IgD-negative memory B cell (primary cell): ENCODE measurements around the gene MACROD1. TPM values are rescaled to one million over a fixed set of nuclear protein-coding genes. Genes with fewer than 3 reads are reported as not detected.

ENCODE experiments used
- H3K27ac Mint-ChIP-seq, 3 donors: one replicate each; pipeline ENCODE4 v1.8.0; 2020 to 2022; ENCODE audit warnings: mild to moderate bottlenecking in 3 of 3, mixed read lengths in 3 of 3, moderate library complexity in 1 of 3
- H3K27me3 Mint-ChIP-seq: one replicate; pipeline ENCODE4 v1.8.0; 2021; ENCODE audit warnings: mixed read lengths
- H3K36me3 Mint-ChIP-seq: one replicate; pipeline ENCODE4 v1.8.0; 2020; ENCODE audit warnings: mild to moderate bottlenecking, mixed read lengths
- H3K4me1 Mint-ChIP-seq, 3 donors: one replicate each; pipeline ENCODE4 v1.8.0; 2020 to 2022; ENCODE audit warnings: mixed read lengths in 3 of 3, mild to moderate bottlenecking in 1 of 3
- H3K4me3 Mint-ChIP-seq, 4 donors: one replicate each; pipeline ENCODE4 v1.8.0; 2020 to 2022; ENCODE audit warnings: mild to moderate bottlenecking in 4 of 4, mixed read lengths in 4 of 4, moderate library complexity in 3 of 4
- H3K9me3 Mint-ChIP-seq, 3 donors: one replicate each; pipeline ENCODE4 v1.8.0; 2020 to 2021; ENCODE audit warnings: mixed read lengths in 3 of 3, mild to moderate bottlenecking in 1 of 3
- polyA plus RNA-seq: library from polyadenylated mRNA; unstranded; fragments of 300-500 nt; fragmentation: Illumina TruSeq; gene quantifications from one replicate; pipeline ENCODE4 v1.2.3, GENCODE V29; 2021

Gene MACROD1
- polyA plus RNA-seq, 1 donor from 2014 or later = 9.7 TPM

- Mint-ChIP-seq H3K27me3 (peaks cover 24% of the 10 kb centered on the region), H3K36me3 (no peaks in the 10 kb centered on the region), H3K9me3 (no peaks in the 10 kb centered on the region), H3K4me3 (peak overlapping the region in 1 of 4 donors; percentile 74), H3K27ac (no peak overlapping the region), H3K4me1 (peaks cover 0 to 6% (median 0%) of the 10 kb centered on the region in 3 donors)
Observed at GRCh38 chr11:64010783-64011182, 155.1 kb downstream of the MACROD1 start.

GRCh38 chr11:64009710-64010109, 156.2 kb downstream of the MACROD1 start:
- H3K4me1 Mint-ChIP-seq = peaks cover 0 to 6% (median 0%) of the 10 kb centered on the region in 3 donors
- H3K36me3 Mint-ChIP-seq = no peaks in the 10 kb centered on the region
- H3K9me3 Mint-ChIP-seq = no peaks in the 10 kb centered on the region
- peaks cover 24% of the 10 kb centered on the region for H3K27me3 Mint-ChIP-seq
- no peak overlapping the region for H3K27ac Mint-ChIP-seq
- no peak overlapping the region for H3K4me3 Mint-ChIP-seq

DNA sequence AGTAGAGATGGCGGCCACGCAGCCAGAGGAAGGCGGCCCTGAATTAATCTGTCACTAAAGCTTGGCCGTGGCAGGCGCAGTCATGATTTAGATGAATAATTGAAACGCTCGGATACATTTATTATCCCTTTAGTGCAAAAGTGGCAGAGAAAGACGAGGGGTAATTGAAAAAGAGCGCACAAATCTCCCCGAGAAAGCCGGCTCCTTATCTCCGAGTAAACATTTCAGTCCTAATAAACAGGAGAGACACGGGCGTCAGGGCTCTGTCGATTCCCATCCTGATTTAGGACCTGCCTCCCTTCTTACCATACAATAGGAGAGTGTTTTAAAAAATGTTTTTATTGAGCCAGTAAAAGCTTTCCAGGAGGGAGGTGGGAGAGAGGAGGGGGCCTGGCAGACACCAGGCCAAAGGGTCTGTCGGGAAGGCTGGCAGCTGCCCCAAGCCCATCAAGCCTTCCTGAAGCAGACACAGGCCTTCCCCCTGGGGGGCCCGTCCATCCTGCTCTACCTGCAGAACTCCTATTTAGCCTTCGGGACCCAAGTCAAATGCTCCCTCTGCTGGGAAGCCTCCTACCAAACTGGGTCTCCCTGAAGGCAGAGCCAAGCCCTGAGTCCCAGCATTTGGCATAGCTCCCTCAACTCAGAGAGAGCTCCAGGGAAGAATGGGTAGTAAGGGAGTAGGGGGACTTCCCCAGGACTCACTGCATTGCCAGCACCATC, 156.8 kb downstream of the MACROD1 start:
- H3K27ac Mint-ChIP-seq = no peak overlapping the region
- peaks cover 24% of the 10 kb centered on the region for H3K27me3 Mint-ChIP-seq
- no peaks in the 10 kb centered on the region for H3K36me3 Mint-ChIP-seq
- H3K4me1 Mint-ChIP-seq = peaks cover 0 to 6% (median 0%) of the 10 kb centered on the region in 3 donors
- no peak overlapping the region for H3K4me3 Mint-ChIP-seq
- no peaks in the 10 kb centered on the region for H3K9me3 Mint-ChIP-seq

DNA sequence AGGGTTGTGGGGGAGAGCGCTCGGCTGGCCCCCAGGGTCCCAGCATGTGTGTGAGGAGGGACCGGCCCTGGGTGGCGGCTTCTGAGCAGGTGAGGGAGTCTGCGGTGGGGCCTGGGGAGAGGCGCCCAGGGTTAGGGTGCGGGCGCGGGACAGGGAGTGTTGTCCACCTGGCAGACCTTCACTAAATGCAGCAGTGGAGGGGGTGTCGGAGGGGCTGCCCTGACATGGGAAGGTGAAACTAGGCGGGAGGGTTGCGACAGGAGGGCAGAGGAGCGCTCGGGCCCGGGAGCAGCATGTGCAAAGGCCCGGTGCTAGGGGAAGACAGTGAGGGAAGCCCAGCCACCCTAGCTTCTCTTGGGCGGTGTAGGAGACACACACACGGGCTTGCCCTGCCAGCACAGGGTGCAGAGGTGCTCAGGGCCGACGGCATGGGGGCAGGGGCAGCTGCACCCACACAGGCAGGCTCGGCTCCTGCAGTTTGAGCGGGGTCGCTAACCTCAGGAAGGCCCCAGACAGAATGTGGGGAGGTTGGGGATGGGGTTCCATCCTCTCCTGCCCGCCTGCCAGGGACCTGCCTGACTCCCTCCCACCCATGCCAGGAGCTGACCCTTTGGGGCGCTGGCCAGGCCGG, 157.5 kb downstream of the MACROD1 start:
- peaks cover 0 to 6% (median 0%) of the 10 kb centered on the region in 3 donors for H3K4me1 Mint-ChIP-seq

GRCh38 chr11:64007629-64008282, 158.2 kb downstream of the MACROD1 start:
- Mint-ChIP-seq H3K27me3 (peaks cover 24% of the 10 kb centered on the region), H3K9me3 (no peaks in the 10 kb centered on the region), H3K4me3 (peak overlapping the region in 3 of 4 donors; percentile 25 to 87 (median 74)), H3K4me1 (peaks cover 0 to 6% (median 0%) of the 10 kb centered on the region in 3 donors), H3K36me3 (no peaks in the 10 kb centered on the region), H3K27ac (no peak overlapping the region)

More for the DNA sequence above, 157.5 kb downstream of the MACROD1 start:
- Mint-ChIP-seq H3K27ac (no peak overlapping the region), H3K9me3 (no peaks in the 10 kb centered on the region), H3K4me3 (peak overlapping the region in 1 of 4 donors; percentile 65), H3K36me3 (no peaks in the 10 kb centered on the region), H3K27me3 (peaks cover 24% of the 10 kb centered on the region)

DNA sequence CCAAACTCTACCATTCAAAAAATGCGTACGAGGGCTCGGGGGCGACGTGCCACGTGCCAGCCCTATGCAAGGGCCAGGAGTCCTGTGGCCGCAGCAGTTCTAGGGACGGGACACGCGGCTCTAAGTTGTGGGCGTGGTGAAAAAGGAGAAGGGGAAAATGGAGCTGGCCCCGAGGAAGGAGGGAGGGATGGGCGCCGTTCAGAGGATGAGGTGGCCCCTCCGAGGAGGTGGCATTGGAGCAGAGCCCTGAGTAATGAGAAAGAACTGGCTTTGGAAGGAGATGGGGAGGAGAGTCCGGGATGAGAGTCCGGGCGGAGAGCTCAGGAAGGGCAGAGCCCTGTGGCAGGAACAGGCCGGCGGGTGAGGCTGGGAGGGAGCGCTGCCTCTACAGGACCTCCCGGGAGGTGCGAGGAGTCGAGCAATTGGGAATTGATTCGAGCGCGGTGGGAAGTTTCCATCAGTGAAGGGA, 158.7 kb downstream of the MACROD1 start:
- no peaks in the 10 kb centered on the region for H3K36me3 Mint-ChIP-seq
- H3K27ac Mint-ChIP-seq = no peak overlapping the region
- peak overlapping the region; percentile 25 to 87 (median 55) for H3K4me3 Mint-ChIP-seq
- peaks cover 0 to 6% (median 0%) of the 10 kb centered on the region in 3 donors for H3K4me1 Mint-ChIP-seq
- H3K9me3 Mint-ChIP-seq = no peaks in the 10 kb centered on the region
- H3K27me3 Mint-ChIP-seq = peaks cover 24% of the 10 kb centered on the region

DNA sequence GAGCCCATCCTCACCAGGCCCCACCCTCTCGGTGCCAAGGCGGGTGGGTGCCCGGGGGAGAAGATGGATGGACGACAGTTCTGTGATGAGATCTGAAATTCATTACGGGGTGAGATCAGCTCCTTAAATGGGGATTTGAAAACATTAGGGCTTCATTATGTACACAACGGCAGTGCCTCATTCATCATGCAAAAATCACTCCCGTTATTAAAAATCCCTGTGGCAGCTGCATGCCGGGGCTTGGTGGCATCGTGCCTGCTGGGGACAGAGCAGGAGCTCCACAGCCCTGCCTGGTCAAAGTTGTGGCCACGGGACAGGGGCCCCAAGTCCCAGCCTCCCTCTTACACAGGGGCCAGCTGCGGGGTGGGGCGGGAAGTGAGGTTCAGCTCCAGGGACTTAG, 159.5 kb downstream of the MACROD1 start:
- H3K9me3 Mint-ChIP-seq = no peaks in the 10 kb centered on the region
- H3K27ac Mint-ChIP-seq = no peak overlapping the region
- peak overlapping the region in 1 of 4 donors; percentile 45 for H3K4me3 Mint-ChIP-seq
- H3K4me1 Mint-ChIP-seq = peaks cover 0 to 6% (median 0%) of the 10 kb centered on the region in 3 donors
- no peaks in the 10 kb centered on the region for H3K36me3 Mint-ChIP-seq
- H3K27me3 Mint-ChIP-seq = peaks cover 24% of the 10 kb centered on the region

- H3K4me1 Mint-ChIP-seq = peaks cover 0 to 10% (median 0%) of the 10 kb centered on the region in 3 donors
- no peak overlapping the region for H3K4me3 Mint-ChIP-seq
- H3K9me3 Mint-ChIP-seq = no peaks in the 10 kb centered on the region
- no peaks in the 10 kb centered on the region for H3K36me3 Mint-ChIP-seq
- H3K27ac Mint-ChIP-seq = no peak overlapping the region
- peaks cover 24% of the 10 kb centered on the region for H3K27me3 Mint-ChIP-seq
Observed at GRCh38 chr11:64005691-64006090, 160.2 kb downstream of the MACROD1 start.

DNA sequence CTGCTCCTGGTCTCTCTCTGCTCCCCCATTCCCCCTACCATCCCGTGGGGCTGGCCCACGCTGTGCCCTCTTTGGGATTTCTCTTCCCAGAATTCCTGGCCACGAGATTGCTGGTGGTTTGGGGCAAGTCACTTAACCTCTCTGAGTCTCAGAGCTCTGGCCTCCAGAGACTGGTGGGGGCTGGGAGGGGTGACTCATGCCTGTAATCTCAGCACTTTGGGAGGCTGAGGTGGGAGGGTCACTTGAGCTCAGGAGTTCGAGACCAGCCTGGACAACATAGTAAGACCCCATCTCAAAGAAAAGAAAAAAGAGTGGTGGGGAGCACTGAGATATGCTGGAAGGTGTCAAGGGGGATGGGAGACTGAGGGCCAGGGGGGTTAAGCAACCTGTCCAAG, 161.3 kb downstream of the MACROD1 start:
- Mint-ChIP-seq H3K36me3 (no peaks in the 10 kb centered on the region), H3K9me3 (no peaks in the 10 kb centered on the region), H3K27me3 (peaks cover 24% of the 10 kb centered on the region), H3K4me3 (no peak overlapping the region), H3K27ac (no peak overlapping the region), H3K4me1 (peaks cover 0 to 10% (median 0%) of the 10 kb centered on the region in 3 donors)

DNA sequence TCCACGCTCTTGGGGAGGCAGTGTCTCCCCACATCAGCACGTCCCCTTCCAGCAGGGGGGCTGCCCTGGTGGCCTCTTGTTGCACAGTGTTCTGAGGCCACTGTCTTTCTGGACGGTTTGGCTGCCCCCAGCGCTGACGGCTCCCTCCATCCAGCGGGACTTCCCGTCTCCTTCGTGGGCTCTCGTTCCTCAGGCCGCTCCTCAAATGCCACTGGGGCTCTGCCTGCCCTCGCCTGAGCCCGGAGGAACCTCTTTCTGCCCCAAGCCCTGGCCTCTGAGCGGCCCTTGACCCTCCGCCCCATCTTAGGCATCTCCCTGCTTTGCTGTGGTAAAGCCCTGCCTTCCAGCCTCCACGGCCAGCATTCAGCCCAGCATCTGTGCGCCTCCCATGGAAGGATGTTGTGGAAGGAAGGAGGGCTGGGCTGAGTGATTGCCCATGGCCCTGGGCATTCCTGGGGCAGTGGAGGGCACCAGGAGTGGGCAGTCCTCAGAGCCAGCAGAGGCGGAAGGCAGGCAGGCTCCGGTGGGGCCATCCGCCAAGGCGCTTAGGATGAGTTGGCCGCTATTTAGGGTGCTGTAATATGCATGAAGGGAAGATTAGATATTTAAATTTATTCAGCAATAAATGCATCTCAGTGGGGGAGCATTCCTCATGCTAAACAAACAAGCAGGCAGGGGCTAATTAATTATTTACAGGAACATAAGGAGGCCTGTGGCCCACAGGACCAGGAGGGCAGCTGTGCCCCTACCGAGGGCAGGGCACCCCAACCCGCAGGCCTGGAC, 161.9 kb downstream of the MACROD1 start:
- H3K36me3 Mint-ChIP-seq = no peaks in the 10 kb centered on the region
- H3K27ac Mint-ChIP-seq = no peak overlapping the region
- peaks cover 24% of the 10 kb centered on the region for H3K27me3 Mint-ChIP-seq
- H3K4me1 Mint-ChIP-seq = peaks cover 0 to 10% (median 0%) of the 10 kb centered on the region in 3 donors
- H3K9me3 Mint-ChIP-seq = no peaks in the 10 kb centered on the region
- H3K4me3 Mint-ChIP-seq = no peak overlapping the region

GRCh38 chr11:64001484-64002420, 164.2 kb downstream of the MACROD1 start:
- H3K36me3 Mint-ChIP-seq = peaks cover 2% of the 10 kb centered on the region
- peaks cover 6% of the 10 kb centered on the region for H3K27me3 Mint-ChIP-seq
- peaks cover 0 to 5% (median 2%) of the 10 kb centered on the region in 3 donors for H3K4me1 Mint-ChIP-seq
- peak overlapping the region in 3 of 4 donors; percentile 1 to 70 (median 58) for H3K4me3 Mint-ChIP-seq
- H3K9me3 Mint-ChIP-seq = no peaks in the 10 kb centered on the region
- no peak overlapping the region for H3K27ac Mint-ChIP-seq

DNA sequence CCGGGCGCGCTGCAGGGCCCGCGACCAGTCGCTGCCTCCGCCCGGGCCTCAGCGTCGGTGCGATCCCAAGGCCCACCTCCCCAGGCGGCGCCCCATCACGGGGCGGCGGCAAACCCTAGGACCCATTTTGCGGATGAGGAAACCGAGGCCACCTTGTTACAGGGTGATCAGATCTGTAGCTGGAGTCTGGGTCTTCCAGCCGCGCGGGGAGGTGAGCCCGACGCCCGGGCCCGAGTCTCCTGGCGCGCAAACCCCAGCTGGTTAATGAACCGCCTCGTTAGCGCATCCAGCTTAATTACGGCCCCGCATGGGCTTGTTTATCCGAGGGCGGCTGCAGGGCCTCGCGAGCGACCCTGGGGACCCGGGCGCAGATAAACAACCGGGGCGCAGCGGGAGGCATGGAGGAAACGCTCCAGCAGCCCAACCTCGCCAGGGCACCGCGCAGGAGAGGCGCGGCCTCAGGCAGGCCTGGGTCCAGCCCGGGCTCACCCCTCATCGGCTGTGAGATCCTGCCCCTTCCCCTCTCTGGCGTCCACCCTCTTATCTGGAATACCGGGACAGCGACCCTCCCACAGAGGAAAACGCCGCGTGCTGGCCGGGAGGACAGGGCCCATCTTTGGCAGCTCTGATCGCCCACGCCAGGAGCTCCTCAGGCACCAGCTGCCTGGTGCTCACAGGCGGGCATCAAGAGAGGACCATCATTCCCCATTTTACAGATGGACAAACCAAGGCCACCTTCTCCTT, 165.0 kb downstream of the MACROD1 start:
- H3K27me3 Mint-ChIP-seq = no peaks in the 10 kb centered on the region
- peak overlapping the region in 3 of 4 donors; percentile 1 to 70 (median 58) for H3K4me3 Mint-ChIP-seq
- H3K4me1 Mint-ChIP-seq = peaks cover 0 to 3% (median 2%) of the 10 kb centered on the region in 3 donors
- no peaks in the 10 kb centered on the region for H3K9me3 Mint-ChIP-seq
- H3K27ac Mint-ChIP-seq = no peak overlapping the region
- peaks cover 2% of the 10 kb centered on the region for H3K36me3 Mint-ChIP-seq
